GM18499 (cell line): Measurements from ENCODE around the gene SF3B1.
"Not testable (repeated sequence)": the region's sequence is repeated elsewhere in the genome, so short reads cannot be mapped to it uniquely, and the experiment has no call there.

Source experiments
- ATAC-seq: cut with Tn5 transposase; IDR thresholded peaks from one replicate; pipeline ENCODE4 v1.9.1; 2021; ENCODE audit warnings: moderate number of reproducible peaks; ENCODE audit not compliant: insufficient read depth, unreplicated experiment

SF3B1 gene

DNA sequence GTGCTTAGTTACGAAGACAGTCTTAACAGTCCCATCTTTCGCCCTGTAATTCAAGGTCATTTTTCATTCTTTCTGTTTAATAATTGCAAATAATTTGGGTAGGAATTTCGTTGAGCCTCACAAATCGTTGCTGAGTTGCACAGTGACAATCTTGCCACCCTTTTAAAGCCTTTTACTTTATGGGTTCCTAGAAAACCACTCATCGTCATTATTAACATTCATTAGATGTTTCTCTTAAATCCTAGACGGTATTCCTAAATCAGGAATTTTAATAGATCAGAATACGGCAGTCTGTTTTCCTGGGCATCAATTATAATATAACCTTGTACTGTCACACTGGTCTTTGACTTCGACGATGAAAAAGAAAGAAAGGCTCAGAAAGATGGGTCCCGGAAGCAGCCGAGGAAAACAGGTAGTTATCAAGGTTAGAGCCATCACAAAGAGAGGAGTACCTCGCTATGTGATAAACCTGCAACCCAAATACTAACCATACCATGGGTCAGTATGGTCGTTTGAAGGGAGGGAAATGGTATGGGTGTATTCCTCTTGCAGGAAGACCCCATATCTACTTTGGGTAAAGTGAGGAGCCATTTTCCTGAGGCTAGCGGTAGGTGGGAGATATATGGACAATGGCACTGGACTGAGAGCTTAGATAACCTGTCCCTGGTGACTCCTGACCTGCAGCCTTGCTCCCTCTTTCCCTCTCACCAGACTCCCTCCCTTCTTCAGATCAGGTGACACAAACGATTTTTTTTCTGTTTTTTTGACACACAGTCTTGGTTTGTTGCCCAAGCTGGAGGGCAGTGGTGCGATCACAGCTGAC is 981 bp upstream of the SF3B1 start:
- ATAC-seq = no peak

GRCh38 chr2:197433780-197434438 is 919 bp downstream of the SF3B1 start:
- no peak for ATAC-seq

- ATAC-seq = not testable (repeated sequence)
Measured at GRCh38 chr2:197432527-197432926, 2.3 kb downstream of the SF3B1 start.

DNA sequence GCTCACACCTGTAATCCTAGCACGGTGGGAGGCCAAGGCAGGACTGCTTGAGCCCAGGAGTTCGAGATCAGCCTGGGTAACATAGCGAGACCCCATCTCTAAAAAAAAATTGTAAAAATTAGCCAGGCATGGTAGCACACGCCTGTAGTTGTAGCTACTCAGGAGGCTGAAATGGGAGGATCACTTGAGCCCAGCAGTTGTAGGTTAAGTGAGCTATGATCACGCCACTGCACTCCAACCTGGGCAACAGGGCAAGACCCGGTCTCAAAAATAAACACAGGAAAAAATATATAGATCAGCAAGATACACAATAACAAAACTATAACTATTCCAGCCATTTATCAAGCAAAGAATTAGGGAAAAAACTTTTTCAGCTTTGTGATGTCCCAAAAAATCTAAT is 3.0 kb downstream of the SF3B1 start:
- no peak for ATAC-seq

DNA sequence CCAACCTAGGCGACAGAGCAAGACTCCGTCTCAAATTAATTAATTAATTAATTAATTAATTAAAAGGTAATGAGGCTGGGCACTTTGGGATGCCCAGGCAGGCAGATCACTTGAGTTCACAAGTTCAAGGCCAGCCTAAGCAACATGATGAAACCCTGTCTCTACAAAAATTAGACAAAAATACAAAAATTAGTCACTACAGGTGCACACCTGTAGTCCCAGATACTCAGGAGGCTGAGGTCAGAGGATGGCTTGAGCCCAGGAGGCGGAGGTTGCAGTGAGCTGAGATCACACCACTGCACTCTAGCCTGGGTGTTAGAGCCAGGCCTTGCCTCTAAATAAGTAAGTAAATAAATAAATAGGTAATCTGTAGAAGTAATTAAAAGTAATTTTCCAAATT is 6.8 kb downstream of the SF3B1 start:
- ATAC-seq = no peak

DNA sequence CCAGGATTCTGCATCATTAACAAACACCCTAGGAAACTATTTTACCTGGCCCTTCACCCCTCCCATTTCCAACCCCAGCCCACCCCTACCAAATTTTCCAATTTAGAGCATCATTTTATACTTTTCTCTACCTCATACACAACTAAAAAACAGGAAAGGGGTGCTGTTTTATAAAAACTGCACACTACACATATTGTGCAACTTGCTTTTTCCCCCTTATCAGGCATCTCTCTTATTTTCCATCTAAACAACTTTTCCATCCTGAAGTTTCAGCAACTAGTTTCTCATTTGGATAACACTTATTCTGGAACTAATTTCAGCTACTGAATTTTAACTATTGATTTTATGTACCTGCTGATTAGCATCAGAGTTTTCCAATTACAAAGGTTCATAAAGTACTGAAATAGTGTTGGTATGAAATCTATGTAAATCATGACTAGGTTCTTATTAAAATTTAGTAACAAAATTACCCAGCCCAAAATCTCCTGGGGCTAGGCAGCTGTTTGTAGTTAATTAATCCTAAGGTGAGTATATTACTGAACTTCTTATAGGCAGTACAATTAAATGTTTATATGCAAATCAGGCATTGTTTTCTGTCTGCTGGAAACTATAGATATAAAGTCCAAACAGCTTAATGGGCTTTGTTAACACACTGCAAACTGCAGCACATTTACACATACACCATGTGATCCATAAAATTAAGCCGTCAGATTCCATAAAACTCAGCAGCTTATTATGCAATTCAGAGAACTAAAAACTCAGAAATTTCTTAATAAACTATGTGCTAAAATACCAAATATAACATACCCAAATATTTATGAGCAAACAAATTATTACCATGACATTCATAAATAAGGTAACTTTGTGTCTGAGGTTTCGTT is 7.9 kb downstream of the SF3B1 start:
- no peak for ATAC-seq

- no peak for ATAC-seq
Measured at GRCh38 chr2:197425550-197425949, 9.3 kb downstream of the SF3B1 start.

DNA sequence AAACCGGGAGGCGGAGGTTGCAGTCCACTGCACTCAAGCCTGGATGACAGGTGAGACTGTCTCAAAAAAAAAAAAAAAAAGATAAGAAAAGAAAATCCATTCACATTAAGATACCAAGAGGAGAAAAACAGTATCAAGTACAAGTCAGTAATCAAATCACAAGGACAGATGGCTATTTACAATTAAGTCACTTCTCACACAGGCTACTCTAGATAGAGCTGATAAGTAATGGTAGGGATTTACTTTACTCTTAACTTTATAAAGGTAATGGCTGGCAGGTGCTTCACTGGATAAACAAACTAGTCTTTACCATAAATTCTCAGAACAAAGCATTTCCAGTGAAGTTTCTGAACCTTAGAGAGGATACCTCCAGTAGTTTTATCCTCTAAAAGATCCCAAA is 11.5 kb downstream of the SF3B1 start:
- ATAC-seq = no peak

GRCh38 chr2:197419438-197419837 is 15.4 kb downstream of the SF3B1 start:
- ATAC-seq = no peak

- ATAC-seq = no peak
Measured at GRCh38 chr2:197416268-197416667, 18.6 kb downstream of the SF3B1 start.

DNA sequence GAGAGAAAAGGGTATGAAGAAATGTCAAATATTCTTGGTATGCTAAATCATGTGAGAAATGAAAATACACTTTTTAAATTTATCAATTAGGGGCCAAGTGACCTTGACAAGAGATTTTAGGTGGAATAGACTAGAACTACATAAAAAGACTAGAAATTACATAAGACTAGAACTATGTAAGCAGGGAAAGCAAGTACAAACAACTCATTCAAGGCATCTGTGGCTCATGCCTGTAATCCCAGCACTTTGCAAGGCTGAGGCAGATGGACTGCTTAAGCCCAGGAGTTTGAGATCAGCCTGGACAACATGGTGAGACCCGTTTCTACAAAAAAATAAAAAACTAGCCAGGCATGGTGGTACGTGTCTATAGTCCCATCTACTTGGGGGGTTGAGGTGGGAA is 20.3 kb downstream of the SF3B1 start:
- no peak for ATAC-seq

DNA sequence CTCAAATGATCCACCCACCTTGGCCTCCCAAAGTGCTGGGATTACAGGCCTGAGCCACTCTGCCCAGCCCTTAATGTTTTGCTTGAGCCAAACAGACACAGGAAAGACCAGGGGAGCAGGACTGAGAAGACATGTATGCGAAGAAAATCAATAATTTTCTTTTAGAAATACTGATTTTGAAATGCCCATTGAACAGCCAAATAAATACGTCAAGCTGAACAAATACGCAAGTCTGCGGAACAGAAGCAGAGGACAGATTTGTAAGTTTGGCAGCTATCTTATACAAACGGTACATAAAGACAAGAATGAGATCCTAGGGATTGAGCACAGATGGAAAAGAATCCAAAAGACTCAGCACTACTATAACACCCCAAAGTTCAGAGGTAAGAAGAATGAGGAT is 20.8 kb downstream of the SF3B1 start:
- ATAC-seq = no peak

- no peak for ATAC-seq
Measured at GRCh38 chr2:197405582-197405981, 29.2 kb downstream of the SF3B1 start.

DNA sequence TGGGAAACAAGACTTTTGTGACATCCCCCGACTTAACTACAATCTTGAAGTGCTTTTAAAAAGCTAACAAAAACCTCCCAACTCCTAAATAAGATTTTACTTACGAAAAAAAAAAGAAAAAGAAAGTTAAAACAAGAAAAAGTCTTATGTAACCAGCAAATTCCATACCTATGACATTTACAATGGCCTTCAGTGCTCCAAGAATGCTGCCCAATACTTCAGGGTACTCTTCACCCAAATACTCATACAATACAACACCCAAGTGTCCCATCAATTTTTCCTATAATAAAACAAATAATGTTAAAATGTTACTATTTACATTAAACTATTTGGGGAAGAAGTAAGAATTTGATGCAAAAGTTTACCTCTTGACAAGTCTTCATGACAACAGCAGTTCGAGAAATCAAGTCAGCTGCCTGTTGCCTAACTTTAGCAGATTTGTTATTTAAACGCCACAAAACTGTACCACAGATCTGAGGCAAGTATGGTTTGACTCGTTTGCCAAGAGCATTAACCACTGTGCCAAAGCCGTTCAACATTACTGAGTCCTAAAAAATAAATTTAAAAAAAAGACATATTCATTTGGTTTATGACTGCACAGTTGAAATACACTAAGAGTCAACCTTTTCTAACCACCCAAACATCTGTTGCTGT is 34.8 kb downstream of the SF3B1 start:
- ATAC-seq = no peak

DNA sequence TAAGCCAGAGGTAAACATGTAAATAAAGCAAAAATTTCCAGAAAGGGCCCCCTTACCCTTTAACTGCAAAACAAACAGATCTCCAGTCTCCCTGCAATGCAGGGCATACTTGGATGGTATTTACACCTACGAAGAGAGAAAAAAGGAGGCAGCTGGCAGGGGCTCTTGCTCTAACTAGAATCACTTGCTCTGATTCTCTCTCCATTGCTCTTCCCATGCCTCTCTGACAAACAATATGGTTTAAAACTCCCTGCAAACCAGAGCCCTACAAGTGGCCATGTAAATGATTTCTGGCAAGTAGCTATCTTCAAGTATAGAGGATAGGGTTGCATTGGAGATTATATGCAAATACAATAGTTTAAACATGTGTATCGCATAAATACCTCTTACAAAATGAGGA is 35.9 kb downstream of the SF3B1 start:
- ATAC-seq = no peak

- no peak for ATAC-seq
Measured at GRCh38 chr2:197391220-197391717, 43.6 kb downstream of the SF3B1 start.

DNA sequence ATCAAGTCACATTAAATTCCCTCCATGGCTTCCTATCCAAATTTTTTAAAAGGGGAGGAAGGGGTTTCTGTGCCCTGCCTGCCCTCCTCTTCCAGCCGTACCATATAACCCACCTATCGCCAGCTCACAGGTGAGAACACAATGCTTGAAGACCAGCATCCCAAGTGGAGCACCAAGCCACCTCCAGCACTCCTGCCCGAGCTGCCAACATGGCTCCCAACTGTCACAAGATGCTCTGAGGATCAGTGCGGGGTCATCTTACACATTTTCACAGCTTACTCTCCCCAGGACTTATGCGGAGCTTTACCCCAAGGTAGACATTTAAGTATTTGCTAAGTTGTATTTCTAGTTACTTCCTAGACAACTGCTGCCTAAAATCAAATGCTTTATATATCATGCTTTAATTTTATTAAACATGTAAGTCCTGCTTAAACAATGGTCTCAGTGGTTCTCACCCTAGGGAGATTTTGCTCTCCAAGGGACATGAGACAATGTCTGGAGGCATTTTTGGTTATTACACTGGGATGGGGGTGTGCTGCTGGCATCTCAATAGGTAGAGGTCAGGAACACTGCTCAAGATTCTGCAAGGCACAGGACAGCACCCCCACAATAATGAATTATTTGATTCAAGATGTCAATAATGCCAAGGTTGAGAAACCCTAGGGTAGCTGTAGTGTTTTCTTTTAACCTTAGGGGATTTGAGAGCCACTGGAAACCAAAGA is 45.8 kb downstream of the SF3B1 start:
- ATAC-seq = no peak

GRCh38 chr2:197387179-197387578 is 47.6 kb downstream of the SF3B1 start:
- no peak for ATAC-seq

DNA sequence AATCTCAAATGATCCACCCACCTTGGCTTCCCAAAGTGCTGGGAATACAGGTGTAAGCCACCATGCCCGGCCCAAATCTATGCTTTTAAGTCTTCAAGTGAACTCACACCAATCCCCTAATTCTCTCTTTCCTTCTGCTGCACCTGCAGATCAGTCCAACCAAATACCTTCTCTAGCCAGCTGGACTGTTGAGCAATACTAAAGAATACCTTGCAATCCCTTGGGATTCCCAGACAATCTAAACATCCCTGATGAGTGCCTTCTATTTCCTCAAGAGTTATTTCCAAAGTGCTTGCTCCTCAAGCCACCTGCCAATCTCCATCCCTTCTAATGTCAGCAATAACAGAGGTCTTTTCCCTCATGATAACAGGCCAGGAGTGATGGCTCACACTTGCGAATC is 48.6 kb downstream of the SF3B1 start:
- ATAC-seq = no peak

- ATAC-seq = no peak
Measured at GRCh38 chr2:197383825-197384224, 51.0 kb downstream of the SF3B1 start.
